Stimulated activated CD4-positive, alpha-beta T cell treated with anti-CD3 and anti-CD28 coated beads, TNF-alpha, amount 100 ng/mL, for 24 hours (primary cell): ENCODE results near the gene WDR82.

Experiments used
- DNase-seq, 3 experiments: peaks; one replicate each; pipeline ENCODE4 v3.0.0-alpha.2; 2020; ENCODE audit warnings: low read depth in 3 of 3

The WDR82 gene

GRCh38 chr3:52238761-52239701 lies 39.4 kb downstream of the WDR82 start, which contains the start of gene TWF2:
TWF2 (minus strand) TSS chr3:52239158; CDS start chr3:52239016, 142 bp downstream.
- peak; percentile 73 to 83 (median 74) for DNase-seq

DNA sequence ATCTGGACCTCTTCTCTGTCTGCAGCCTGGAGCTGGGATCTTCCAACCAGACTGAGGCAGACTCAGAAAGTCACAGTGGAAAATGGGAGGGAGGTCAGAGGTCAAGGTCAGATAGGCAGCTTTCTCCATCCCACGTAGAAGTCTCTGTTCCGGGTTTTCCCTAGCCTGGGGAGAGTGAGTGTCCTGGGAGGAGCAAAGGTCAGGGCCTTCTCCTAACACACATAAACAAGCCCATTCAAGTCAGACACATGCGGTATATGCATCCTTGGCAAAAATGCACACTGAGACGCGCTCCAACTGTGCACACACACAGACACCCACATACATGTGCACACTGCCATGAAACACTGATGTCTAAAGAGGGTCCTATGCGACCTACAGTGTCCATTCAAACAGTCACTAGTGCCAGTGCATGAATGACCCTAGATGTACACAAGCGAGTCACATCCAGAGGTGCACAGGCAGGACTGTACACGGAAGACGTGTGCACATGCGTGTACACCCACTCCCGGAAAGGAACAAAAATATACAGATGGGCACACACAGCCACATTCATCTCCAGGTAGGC lies 40.2 kb downstream of the WDR82 start:
- DNase-seq, result no peak

- no peak for DNase-seq
Observed at GRCh38 chr3:52237657-52238172, 40.7 kb downstream of the WDR82 start.

GRCh38 chr3:52237006-52237656 lies 41.3 kb downstream of the WDR82 start:
- DNase-seq, result no peak

GRCh38 chr3:52236424-52236886 lies 42.0 kb downstream of the WDR82 start:
- no peak for DNase-seq

GRCh38 chr3:52234516-52235447 lies 43.7 kb downstream of the WDR82 start:
- no peak for DNase-seq

- no peak for DNase-seq
Observed at GRCh38 chr3:52233968-52234367, 44.5 kb downstream of the WDR82 start.

GRCh38 chr3:52233108-52233591 lies 45.3 kb downstream of the WDR82 start:
- no peak for DNase-seq

- no peak for DNase-seq
Observed at GRCh38 chr3:52232279-52233107, 46.0 kb downstream of the WDR82 start.

- DNase-seq, result peak; percentile 81 to 85 (median 85)
Observed at GRCh38 chr3:52231502-52232278, 46.8 kb downstream of the WDR82 start.

DNA sequence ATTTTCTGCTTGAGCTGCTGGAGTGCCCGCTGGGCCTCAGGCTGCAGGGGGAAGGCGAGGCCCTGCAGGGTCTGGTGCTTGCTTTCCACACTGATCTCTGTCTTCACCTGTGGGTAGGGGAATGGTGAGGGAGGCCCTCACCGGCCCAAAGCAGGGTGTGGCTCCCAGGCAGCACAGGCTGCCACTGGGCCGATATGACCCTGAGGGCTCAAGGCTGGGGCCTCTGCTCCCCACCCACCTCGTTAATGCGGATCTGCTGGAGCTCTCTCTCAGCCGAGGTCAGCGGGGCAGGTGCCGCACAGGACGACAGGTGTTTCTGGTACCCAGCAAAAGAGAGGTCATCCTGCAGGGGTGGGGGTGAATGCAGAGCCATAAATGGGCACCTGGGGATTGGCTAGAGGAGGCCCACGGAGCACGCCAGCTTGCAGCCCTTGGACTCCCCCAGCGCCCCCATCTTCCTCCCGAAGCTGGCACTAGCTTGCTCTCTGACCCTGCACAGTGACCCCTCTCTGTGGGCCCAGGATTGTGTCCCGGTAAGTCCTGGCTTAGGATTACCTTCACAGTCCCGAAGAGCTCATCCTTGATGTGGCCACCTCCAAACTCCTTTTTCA lies 47.5 kb downstream of the WDR82 start:
- DNase-seq, result no peak

DNA sequence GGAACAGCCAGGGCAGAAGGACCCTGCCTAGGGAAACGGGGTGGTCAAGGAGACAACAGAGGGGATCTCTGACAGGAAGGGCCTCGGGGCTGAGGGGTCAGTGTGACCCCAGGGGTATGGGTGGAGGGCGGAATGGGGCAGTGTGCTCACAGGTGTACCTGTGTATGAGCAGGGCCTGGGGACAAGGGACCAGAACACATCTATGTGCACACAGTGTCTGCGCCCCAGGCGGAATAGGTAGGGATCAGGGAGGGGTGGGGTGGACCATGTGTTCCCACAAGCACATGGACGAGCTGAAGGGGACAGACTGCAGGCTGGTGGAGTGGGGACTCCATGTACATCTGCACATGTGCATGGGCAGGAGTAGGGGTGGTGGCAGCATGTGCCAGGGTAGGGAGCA lies 48.0 kb downstream of the WDR82 start:
- DNase-seq, result no peak

GRCh38 chr3:52229656-52230055 lies 48.8 kb downstream of the WDR82 start:
- no peak for DNase-seq

DNA sequence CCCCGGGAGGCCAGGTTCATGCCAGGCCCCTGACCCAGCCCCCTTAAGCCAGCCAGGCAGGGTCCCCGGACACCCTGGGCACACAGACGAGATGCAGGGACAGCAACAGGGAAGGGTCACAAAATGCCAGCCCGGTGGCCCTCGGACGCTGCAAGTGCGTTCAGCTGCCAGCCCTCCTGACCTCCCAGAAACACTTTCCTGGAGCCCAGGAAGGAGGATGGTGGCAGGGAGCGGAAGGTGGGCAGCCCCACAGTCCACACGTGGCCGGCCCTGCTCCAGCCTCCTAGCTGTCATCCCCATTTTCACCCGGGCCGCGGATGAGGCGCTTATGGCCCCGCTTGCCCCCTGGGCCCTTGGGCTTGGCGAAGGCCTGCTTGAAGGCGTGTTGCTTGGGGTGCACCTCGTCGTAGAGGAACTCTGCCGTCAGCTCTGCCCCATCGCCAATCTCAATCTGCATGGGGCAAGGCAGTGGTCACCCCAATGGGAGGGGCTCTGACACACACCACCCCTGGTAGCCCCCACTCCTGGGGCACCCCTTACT lies 49.6 kb downstream of the WDR82 start:
- no peak for DNase-seq

- no peak for DNase-seq
Observed at GRCh38 chr3:52228266-52228665, 50.2 kb downstream of the WDR82 start.

- DNase-seq, result no peak
Observed at GRCh38 chr3:52227766-52228165, 50.7 kb downstream of the WDR82 start.

DNA sequence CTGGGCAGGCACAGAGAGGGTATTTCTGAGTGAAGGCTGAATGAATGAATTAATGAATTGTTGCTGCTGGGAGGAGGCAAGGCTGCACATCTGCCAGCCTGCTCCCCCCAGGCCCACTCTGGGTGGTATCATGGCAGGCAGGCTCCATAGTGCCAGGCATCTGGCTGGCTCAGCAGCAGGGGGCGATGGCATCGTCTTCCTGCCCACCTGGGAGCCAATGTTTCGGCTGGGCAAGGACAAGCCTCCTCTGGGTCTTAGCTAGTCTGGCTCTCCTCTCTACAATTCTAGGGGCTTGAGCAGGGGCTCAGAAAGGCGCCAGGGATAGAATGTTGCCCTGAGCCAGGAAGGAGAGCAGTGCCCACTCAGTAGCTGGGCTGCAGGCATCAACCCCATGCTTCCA lies 51.3 kb downstream of the WDR82 start:
- no peak for DNase-seq

- DNase-seq, result no peak
Observed at GRCh38 chr3:52226229-52226817, 52.1 kb downstream of the WDR82 start.
